Fibroblast of skin of right quadriceps (primary cell): ENCODE measurements around the gene PRXL2B.
A peak's percentile ranks its signal among the peaks of the same experiment; 100 is the strongest.
"Not testable (repeated sequence)": the region's sequence is repeated elsewhere in the genome, so short reads cannot be mapped to it uniquely, and the experiment has no call there.

ENCODE experiments used
- DNase-seq: peaks from one replicate; pipeline ENCODE4 v3.0.0-alpha.2; 2013

PRXL2B gene

GRCh38 chr1:2551544-2551943, 35.0 kb upstream of the PRXL2B start:
- DNase-seq, result not testable (repeated sequence)

GRCh38 chr1:2552189-2552588, 34.4 kb upstream of the PRXL2B start:
- no peak for DNase-seq

- not testable (repeated sequence) for DNase-seq
Measured at GRCh38 chr1:2553076-2553475, 33.5 kb upstream of the PRXL2B start.

DNA sequence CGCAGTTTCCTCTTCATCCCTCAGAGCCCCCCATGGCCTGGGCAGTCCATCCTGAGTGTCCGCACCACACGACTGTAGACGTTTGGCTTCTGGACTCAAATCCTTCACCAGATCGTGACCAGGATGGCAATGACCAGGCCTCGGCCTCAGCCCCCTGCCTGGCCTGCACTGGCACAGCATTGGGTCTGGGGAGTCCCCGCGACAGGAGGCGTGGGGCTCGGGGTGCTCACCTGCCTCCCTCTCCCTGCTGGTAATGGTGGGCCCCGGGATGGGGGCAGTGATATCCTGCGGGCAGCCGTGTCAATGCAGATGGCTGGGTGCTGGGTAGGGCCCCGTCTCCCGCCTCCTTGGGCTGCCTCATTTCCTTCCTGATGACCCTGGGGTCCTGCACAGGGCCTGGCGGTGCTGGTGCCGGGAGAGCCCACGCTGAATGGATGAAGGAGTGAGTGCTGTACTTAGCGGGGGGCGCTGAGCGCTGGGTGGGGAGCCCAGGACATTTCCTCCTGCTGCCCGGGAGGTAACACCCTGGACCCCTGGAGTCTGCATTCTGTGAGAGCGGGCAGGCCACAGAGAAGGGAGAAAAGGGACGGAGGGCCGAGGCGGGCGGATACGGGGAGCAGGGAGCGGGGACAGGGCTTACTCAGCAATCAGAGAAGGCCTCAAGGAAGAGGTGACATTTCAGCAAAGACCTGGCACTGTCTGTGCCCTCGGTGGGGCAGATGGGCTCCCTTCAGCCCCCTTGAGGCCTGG, 32.5 kb upstream of the PRXL2B start:
- DNase-seq, result no peak

DNA sequence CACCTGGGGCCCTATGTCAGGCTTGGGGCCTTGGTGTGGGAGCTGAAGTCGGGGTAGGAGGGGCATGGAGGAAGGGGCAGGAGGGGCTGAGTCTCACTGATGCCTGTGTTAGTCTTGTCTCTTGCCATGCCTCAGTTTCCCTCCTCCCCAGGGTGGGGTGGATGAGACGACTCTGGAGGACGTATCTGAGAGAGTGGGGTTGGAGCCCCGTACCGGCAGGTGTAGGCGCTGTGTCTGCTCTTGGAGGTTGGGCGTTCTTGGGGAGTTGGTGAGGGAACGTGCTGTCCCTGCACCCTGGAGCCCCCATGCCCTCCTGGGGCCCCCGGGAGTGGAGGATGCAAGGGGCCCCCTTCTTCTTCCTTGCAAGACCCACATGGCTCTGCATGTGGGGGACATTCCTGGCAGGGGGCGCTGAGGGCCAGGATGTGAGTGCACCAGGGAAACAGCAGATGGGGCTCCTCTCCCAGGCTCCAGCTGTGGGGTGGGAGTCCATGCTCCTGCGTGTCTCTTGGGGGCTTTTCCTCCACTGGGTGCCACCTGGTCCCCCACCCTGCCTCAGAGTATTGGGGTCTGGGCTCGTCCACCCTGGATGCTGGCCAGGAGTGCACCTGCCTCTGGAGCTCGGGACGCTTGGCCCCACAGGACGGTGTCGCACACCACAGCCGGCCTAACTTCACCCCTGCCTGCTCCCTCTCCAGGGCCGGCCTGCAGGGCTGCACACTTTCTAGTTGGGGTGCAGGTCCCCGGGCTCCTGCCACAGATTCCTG, 31.8 kb upstream of the PRXL2B start:
- no peak for DNase-seq

- DNase-seq, result no peak
Measured at GRCh38 chr1:2555634-2556276, 30.8 kb upstream of the PRXL2B start.

- peak; percentile 16 for DNase-seq
Measured at GRCh38 chr1:2556277-2556677, 30.3 kb upstream of the PRXL2B start, which contains the start of gene TNFRSF14. Gene TNFRSF14, plus strand, starts transcription at chr1:2556371. Its CDS starts 294 bp downstream, at chr1:2556665.

GRCh38 chr1:2556678-2557481, 29.7 kb upstream of the PRXL2B start:
- DNase-seq, result no peak

- no peak for DNase-seq
Measured at GRCh38 chr1:2557482-2558400, 28.8 kb upstream of the PRXL2B start.

- no peak for DNase-seq
Measured at GRCh38 chr1:2558420-2558819, 28.2 kb upstream of the PRXL2B start.

DNA sequence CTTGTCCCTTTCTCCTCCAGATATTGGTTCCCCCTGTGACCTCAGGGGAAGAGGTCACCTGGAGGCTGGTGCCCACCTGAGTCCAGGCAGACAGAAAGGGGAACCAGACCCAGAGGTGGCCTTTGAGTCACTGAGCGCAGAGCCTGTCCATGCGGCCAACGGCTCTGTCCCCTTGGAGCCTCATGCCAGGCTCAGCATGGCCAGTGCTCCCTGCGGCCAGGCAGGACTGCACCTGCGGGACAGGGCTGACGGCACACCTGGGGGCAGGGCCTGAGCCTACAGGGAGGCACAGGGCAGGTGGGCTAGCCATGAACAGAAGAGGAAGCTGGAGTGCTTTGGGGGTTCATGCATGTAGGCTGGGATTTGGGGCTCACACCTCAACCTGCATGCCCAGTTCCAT, 27.7 kb upstream of the PRXL2B start:
- no peak for DNase-seq

DNA sequence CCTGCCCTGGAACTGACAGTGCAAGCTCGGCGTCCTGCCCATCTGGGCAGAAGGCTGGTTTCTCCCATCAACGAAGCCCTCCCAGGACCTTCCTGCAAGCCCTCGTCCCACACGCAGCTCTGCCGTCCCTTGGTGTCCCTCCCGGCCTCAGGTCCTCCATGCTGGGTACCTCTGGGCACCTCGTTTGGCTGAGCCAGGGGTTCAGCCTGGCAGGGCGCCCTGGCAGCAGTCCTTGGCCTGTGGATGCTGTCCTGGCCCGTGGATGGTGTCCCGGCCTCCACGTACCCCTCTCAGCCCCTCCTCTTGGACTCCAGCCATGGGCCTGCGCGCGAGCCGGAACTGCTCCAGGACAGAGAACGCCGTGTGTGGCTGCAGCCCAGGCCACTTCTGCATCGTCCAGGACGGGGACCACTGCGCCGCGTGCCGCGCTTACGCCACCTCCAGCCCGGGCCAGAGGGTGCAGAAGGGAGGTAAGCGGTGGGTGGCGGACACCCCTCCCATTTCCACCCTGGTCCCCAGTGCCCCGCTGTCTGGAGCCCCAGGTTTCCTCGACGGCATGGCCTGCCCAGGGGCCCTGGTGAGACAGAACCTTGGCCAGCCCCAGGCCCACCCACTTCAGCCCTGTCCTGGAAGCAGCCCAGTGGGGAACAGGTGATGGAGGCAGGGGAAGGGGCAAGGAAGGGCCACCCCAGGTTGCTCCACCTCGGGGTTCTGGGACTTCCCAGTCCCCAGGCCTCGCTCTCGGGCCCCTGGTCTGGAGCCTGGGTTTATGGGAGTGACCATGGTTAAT, 26.9 kb upstream of the PRXL2B start:
- DNase-seq, result no peak

- no peak for DNase-seq
Measured at GRCh38 chr1:2560299-2561073, 26.1 kb upstream of the PRXL2B start.

DNA sequence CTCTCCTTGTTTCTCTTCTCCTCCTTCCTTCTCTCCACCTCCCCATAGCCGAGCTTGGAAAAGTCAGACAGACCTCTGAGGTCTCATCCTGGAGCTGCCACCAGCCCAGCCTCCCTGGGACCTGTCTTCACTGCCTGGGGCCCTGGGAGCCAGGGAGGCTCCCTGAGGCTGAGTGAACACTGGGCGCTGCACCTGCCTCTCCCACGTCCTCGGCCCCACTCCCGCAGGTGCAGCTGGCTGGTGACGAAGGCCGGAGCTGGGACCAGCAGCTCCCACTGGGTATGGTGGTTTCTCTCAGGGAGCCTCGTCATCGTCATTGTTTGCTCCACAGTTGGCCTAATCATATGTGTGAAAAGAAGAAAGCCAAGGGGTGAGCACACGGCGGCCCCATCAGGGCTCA, 25.1 kb upstream of the PRXL2B start:
- DNase-seq, result no peak

DNA sequence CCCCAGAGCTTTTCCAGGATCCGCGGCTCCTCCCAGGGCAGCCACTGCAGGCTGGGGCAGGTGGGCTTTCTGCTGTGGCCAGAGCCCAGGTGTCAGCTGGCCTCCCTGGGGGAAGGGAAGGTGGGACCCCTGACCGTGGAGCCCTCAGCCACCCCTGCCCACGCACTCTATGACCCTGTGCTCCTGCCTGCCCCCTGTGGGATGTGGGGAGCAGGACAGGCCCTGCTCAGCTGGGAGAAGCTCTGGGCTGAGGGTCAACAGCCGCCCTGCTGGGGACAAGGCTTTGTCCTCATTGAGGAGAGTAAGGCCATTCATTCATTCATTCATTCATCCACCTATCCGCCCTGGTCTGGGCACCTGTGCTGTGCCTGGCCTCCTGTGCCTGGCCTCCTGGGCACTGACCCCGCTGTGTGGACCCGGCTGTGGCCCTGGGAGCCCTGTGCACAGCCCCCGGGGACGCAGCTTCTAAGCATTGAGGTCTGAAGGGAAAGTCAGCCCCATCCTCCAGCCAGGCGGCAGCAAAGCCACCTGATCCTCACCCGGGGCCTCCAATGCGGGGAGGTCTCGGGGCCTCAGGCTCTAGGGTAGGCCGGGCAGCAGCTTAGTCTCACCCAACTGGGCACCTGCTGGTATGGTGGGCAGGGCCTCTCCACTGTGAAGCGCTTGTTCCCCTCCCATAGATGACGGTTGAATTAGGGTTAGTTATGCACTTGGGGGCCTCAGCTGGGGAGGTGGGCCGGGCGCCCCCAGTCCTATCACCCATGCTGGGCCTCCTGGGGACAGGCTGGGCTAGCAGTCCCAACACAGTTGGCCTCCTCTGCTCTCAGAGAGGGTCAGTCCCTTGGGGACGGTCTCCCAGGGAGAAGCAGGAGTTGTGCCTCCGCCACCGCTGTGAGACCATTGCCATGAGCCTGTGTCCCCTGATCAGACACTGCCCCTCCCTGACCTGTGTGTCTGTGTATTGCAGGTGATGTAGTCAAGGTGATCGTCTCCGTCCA, 24.4 kb upstream of the PRXL2B start:
- no peak for DNase-seq

DNA sequence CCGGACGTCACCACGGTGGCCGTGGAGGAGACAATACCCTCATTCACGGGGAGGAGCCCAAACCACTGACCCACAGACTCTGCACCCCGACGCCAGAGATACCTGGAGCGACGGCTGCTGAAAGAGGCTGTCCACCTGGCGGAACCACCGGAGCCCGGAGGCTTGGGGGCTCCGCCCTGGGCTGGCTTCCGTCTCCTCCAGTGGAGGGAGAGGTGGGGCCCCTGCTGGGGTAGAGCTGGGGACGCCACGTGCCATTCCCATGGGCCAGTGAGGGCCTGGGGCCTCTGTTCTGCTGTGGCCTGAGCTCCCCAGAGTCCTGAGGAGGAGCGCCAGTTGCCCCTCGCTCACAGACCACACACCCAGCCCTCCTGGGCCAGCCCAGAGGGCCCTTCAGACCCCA, 23.4 kb upstream of the PRXL2B start:
- DNase-seq, result no peak

- DNase-seq, result no peak
Measured at GRCh38 chr1:2564006-2564814, 22.4 kb upstream of the PRXL2B start.

- DNase-seq, result no peak
Measured at GRCh38 chr1:2564815-2565374, 21.7 kb upstream of the PRXL2B start.
